Posterior cingulate gyrus (tissue), 11 donors: Measurements from ENCODE around the gene SNAI1.

Experiments
- DNase-seq, 10 donors: peaks; one replicate each; pipeline versions ENCODE4 v3.0.0 to v3.0.0-alpha.2; 2020 to 2021; ENCODE audit warnings: mixed read lengths in 3 of 10
- intact Hi-C: fragments of 100-400 bp; cut with DNase I; formaldehyde crosslinking; loops from one replicate; pipeline ENCODE4 v1.15.1; 2023

Gene SNAI1

DNA sequence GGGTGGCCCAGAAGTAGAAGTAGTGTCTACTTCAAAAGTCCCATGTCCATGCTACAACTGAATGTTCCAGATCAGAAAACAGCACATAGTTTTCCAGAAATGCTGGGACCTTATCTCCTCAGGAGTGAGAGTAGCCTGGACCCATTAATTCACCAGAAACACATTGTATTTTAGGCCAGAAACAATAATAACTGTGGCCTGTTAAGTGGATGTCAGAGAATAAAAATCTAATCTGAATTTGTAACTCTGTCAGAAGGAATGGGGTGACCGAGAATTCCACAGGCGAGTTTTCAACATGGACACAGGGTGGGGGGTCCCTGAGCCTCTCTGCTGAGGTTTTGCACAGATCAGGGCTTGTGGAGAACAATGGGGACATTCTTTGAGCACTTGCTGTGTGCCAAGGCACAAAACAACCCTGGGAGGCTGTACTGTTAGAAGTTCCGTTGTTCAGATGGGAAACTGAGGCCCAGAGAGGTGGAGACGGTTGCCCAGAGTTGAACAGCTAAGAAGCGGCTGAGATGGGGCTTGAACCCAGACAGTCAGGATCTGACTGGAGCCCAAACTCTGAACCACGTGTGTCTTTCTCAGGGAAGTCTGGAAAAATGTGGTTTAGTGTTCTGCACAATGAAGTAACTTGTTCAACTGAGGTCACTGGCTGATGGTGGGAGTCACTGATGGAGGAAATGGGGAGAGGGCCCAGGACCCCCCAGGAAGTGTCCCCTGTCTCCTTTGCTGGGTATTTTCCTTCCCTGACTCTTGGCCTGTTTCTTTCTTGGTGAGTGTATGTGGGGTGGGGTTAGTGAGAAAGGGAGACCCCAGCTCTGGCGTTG, 44.2 kb downstream of the SNAI1 start:
- peak in 1 of 10 donors; percentile 75 for DNase-seq
- intact Hi-C loops = no loop called here

DNA sequence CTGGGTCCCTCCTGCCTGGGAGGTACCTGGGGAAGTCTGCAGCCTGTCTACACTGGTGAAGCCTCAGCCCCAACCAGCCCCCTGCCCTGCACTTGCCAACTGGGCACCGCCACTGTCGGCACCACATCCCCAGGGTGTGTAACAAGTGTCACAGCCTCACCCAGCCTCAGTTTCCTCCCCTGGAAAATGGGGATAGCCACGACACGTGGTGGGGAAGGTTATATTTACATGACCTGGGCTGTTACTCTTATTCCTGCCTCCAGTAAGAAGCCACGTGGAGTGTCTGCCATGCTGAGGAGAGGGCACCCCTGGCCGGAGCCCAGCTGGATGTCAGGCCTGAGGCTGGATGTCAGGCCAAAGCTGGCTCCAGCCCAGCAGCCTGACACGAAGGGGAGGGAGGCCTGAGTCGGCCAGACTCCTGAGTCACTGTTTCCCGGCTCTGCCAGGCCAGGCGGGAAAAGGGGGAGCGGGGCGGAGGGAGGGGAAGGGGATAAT, 44.9 kb downstream of the SNAI1 start:
- peak in 9 of 10 donors; percentile 25 to 94 (median 67) for DNase-seq
- intact Hi-C loops = no loop called here

DNA sequence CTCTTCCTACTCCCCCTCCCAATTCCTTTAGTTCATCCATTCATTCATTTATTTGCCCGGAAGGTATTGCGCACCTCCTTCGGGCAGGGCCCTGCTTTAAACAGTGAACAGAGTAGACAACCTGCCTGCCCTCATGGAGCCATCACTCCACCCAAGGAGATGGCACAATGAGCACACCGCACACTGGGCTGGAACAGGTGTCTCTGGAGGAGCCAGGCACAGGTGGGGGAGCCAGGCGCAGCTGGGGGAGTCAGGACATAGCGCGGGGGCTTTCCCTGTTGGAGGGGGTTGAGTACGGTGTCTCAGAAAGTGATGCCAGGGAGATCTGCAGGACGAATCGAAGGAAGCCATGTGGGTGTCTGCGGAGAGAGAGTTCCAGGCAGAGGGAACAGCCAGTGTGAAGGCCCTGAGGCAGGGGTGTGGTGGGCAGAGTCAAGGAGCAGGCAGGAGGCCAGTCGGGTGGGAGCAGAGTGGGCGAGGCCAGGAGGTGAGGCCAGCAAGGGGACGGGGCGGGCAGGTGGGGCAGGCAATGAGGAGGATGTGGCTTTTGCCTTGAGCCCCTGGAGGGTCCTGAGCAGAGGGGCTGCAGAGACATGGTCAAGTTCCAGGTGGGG, 46.4 kb downstream of the SNAI1 start:
- intact Hi-C loops = no loop called here
- peak in 1 of 10 donors; percentile 42 for DNase-seq

DNA sequence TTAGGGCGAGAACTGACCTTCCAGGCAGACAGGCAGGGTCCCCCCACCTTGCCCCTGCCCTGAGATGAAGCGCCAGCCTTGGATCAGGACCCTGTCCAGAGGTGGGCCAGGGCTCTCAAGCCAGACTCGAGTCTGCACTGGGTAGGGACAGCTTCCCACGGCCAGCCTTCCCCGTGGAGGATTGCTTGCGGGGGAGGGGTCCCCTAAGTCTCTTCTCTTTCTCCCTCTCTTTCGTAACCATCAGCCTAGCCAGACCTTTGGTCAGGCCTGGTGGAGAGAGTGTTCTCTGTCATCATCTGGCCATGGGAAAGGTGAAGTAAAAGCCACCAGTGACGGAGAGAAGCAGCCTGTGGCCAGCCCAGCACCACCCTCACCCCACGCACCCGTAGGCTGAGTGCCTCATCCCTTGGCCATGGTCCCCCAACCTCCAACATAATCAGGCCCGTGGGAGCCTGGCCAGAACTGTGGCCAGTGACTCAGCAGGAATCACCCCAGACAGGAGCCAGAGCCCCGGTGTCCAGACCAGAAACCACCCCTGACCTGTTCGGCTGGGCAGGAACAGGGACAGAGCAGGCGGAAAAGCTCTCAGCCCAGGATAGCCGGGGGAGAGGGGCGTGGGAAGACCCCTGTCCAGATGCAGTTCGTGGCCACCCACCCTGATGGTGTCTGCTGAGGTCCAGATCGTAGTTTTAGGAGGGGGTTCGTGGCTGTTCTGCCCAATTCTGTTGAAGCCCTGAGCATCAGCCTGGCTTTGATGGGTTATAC, 47.1 kb downstream of the SNAI1 start:
- DNase-seq = peak in 1 of 10 donors; percentile 65
- intact Hi-C loops = no loop called here

DNA sequence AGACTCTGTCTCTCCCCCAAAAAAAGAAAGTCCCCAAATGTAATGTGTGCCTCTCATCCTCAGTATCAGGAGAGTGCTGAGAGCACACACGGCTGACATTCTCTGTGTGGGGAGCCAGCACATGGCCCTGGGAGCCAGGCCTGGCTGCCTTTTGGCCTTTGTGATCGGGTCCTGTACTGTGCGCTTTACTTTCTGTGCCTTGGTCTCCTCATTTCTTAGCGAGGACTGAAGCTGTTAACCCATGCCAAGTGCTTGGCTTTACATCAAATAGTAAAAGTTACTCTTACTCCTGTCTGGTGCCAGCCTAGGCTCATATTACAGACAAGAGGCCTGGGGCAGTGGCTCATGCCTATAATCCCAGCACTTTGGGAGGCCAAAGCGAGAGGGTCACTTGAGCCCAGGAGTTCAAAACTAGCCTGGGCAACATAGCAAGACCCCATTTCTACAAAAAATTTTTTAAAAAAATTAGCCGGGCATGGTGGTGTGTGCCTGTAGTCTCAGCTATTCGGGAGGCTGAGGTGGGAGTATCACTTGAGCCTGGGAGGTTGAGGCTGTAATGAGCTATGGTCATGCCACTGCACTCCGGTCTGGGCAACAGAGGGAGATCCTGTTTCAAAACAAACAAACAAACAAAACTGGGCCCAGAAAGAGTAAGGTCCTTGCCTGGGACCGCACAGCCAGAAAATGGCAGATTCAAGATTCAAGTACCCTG, 50.3 kb downstream of the SNAI1 start:
- intact Hi-C loops = no loop called here

DNA sequence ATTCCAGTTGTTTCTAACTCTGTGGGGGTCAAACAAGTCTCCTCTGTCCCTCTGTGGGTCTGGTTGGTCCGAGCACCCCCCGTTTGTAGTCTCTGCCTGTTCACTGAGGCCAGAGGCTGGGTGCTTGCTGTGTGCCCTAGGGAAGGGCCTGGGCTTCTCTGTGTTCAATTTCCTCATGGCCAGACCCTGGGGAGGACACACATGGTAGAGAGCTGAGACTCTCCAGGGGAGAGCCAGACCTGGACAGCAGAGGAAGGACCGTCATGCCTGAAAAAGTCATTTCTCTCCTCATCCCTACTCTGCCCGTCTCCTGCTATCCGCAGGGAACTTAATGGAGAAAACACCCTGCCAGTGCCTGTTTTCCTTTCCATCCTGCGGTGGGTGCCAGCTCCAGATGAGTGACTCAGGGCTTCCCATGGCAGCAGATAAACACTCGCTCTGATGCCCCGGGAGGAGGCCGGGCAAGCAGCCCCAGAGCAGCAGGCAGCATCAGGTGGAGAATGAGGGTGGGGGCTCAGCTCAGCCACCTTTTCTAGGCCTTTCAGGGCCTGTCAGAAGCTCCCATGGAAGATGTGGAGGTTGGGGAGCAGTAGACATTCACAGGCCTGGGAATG, 51.9 kb downstream of the SNAI1 start:
- intact Hi-C loops = no loop called here
- no peak for DNase-seq

More for the DNA sequence above, 50.3 kb downstream of the SNAI1 start:
- DNase-seq = no peak

DNA sequence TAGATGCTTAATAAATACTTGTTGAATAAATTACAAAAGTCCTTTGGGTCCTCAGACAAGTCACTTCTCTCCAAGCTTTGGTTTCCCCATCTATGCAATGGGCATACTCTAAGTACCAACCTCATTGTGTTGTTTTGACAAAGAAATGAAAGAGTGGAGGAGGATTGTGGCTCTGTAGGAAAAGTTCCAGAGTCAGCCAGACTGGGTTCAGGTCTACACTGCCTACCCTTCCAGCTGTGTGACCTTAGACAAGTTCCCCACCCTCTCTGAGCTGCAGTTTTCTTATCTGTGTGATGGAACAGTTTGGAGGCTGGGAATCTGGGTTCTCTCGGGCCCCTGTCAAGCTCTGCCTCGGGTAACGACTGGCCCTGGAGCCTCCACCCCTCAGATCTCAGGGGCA, 53.9 kb downstream of the SNAI1 start:
- no peak for DNase-seq
- intact Hi-C loops = no loop called here

DNA sequence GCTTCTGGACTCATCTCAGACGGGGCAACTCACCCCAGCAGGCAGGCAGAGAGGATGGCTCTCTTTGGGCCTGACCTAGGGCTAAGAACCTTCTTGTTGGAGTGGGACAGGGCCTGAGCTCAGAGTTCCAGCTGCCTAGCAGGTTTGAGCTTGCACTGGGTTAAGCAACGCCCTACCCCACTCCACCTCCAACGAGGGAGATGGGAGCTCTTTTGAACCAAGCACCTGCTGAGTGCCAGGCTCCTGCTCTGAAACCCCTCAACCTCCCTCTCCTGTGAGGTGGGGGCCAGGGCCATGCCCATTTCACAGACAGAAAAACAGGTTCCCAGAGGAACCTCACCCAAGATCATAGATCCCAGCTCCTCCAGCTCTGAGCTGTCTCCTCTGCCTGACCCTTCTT, 54.3 kb downstream of the SNAI1 start:
- intact Hi-C loops = no loop called here
- no peak for DNase-seq

DNA sequence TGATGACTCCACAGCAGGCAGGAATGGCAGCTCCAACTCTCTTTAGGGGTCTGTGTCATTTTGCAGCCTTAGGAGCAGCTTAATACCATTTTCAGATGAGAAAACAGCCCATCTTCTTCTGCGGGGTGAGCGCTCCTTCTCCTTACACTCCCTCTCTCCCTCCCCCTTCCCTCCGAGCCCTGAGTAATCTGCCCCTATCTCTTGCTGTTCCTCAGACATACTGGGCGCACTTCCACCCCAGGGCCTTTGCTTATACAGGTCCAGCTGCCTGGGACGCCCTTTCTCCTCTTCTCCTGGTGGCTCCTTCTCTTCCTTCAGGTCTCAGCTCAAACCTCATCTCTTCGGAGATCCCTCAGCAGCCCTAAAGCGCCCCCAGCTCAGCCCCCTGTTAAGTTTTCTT, 54.8 kb downstream of the SNAI1 start:
- no peak for DNase-seq
- intact Hi-C loops = no loop called here

DNA sequence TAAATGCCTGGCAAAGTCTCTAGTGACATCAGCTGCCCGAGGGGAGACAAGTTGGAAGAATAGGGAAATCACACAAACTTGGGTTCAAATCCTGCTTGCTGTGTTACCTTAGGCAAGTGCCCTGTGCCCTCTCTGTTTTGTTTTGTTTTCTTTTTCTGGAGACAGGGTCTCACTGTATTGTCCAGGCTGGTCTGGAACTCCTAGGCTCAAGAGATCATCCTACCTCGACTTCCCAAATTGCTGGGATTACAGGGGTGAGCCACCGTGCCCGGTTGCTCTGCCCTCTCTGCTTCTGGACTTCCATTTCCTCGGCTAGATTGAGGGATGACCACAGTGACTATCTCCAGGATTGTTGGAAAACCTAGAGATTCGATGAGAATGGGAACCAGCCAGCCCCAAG, 55.4 kb downstream of the SNAI1 start:
- intact Hi-C loops = no loop called here
- DNase-seq = no peak
